ENCODE measurements around the gene NUB1. TPM values are rescaled to one million over a fixed set of nuclear protein-coding genes. Genes with fewer than 3 reads are reported as not detected.

Gene NUB1
- polyA plus RNA-seq, 1 of the 3 experiments (the other 2 are of a cell fraction), result 54.0 TPM

DNA sequence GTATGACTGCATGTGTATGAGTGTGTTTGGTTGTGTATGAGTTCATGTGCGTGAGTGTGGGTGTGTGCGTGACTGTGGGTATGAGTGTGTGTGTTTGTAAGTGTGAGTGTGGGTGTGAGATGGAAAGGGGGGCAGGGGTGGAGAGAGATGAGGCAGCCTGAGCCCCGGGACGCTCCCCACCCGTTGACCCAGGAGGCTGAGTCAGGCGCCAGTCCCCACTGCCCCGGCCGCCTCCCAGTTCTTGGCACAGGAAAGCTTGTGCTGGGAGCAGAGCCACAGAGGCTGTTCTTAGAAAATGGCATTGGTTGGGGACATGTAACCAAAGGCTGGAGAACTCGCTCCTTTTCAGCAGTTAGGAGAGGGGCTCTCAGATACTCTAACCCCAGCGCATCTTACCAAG is 27.8 kb upstream of the NUB1 start:
- H3F3A ChIP-seq (replicated peaks; ENCODE audit: insufficient read depth), result peaks cover 3% of the 10 kb centered on the region
- no peaks in the 10 kb centered on the region for H3K79me2 ChIP-seq (ENCODE audit: insufficient read depth)
- no peaks in the 10 kb centered on the region; a peak in 1 of 4 replicates for H3K4me1 ChIP-seq (ENCODE audit: control insufficient read depth in 1 of 2, insufficient read depth in 2 of 2, low read depth in 1 of 2, low read length in 1 of 2)
- H3K27me3 ChIP-seq (ENCODE audit: insufficient read depth), result no peaks in the 10 kb centered on the region
- no peak for DNase-seq
- no peak overlapping the region for H3K27ac ChIP-seq (ENCODE audit: low read depth in 2 of 2, low read length in 1 of 2)
- H3K4me2 ChIP-seq, result no peak overlapping the region
- no peaks in the 10 kb centered on the region; the same call in 1 of the 2 replicates for H3K9me3 ChIP-seq
- no peaks in the 10 kb centered on the region for H3K9me2 ChIP-seq
- H3K36me3 ChIP-seq (replicated peaks in 1 of 2; ENCODE audit: control insufficient read depth in 1 of 2, insufficient read depth in 2 of 2, low read length in 1 of 2), result no peaks in the 10 kb centered on the region
- H4K20me1 ChIP-seq (ENCODE audit: insufficient read depth), result no peaks in the 10 kb centered on the region
- POLR2A ChIA-PET, result no interaction called here
- TF ChIP-seq EZH2phosphoT487 (IDR thresholded peaks at IDR 0.05; ENCODE audit: borderline replicate concordance, low read depth) (no peak), TAF1 (IDR thresholded peaks at IDR 0.05; ENCODE audit: borderline replicate concordance, low read depth, low read length) (no peak), YY1 (IDR thresholded peaks at IDR 0.05; ENCODE audit: low read depth) (no peak), JUND (IDR thresholded peaks at IDR 0.05) (no peak), MXI1 (IDR thresholded peaks at IDR 0.05; ENCODE audit: low read depth, low read length) (no peak), NRF1 (IDR thresholded peaks at IDR 0.05; ENCODE audit: low read depth, low read length) (no peak), TCF12 (IDR thresholded peaks at IDR 0.05) (no peak), RFX5 (IDR thresholded peaks at IDR 0.05; ENCODE audit: low read length) (no peak)
- TF ChIP-seq, protein P1, sequence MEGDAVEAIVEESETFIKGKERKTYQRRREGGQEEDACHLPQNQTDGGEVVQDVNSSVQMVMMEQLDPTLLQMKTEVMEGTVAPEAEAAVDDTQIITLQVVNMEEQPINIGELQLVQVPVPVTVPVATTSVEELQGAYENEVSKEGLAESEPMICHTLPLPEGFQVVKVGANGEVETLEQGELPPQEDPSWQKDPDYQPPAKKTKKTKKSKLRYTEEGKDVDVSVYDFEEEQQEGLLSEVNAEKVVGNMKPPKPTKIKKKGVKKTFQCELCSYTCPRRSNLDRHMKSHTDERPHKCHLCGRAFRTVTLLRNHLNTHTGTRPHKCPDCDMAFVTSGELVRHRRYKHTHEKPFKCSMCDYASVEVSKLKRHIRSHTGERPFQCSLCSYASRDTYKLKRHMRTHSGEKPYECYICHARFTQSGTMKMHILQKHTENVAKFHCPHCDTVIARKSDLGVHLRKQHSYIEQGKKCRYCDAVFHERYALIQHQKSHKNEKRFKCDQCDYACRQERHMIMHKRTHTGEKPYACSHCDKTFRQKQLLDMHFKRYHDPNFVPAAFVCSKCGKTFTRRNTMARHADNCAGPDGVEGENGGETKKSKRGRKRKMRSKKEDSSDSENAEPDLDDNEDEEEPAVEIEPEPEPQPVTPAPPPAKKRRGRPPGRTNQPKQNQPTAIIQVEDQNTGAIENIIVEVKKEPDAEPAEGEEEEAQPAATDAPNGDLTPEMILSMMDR (IDR thresholded peaks at IDR 0.05), result no peak
- TF ChIP-seq, protein P2, sequence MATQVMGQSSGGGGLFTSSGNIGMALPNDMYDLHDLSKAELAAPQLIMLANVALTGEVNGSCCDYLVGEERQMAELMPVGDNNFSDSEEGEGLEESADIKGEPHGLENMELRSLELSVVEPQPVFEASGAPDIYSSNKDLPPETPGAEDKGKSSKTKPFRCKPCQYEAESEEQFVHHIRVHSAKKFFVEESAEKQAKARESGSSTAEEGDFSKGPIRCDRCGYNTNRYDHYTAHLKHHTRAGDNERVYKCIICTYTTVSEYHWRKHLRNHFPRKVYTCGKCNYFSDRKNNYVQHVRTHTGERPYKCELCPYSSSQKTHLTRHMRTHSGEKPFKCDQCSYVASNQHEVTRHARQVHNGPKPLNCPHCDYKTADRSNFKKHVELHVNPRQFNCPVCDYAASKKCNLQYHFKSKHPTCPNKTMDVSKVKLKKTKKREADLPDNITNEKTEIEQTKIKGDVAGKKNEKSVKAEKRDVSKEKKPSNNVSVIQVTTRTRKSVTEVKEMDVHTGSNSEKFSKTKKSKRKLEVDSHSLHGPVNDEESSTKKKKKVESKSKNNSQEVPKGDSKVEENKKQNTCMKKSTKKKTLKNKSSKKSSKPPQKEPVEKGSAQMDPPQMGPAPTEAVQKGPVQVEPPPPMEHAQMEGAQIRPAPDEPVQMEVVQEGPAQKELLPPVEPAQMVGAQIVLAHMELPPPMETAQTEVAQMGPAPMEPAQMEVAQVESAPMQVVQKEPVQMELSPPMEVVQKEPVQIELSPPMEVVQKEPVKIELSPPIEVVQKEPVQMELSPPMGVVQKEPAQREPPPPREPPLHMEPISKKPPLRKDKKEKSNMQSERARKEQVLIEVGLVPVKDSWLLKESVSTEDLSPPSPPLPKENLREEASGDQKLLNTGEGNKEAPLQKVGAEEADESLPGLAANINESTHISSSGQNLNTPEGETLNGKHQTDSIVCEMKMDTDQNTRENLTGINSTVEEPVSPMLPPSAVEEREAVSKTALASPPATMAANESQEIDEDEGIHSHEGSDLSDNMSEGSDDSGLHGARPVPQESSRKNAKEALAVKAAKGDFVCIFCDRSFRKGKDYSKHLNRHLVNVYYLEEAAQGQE (IDR thresholded peaks at IDR 0.05; ENCODE audit: low read depth, low read length), result no peak
- TF ChIP-seq, protein P3, sequence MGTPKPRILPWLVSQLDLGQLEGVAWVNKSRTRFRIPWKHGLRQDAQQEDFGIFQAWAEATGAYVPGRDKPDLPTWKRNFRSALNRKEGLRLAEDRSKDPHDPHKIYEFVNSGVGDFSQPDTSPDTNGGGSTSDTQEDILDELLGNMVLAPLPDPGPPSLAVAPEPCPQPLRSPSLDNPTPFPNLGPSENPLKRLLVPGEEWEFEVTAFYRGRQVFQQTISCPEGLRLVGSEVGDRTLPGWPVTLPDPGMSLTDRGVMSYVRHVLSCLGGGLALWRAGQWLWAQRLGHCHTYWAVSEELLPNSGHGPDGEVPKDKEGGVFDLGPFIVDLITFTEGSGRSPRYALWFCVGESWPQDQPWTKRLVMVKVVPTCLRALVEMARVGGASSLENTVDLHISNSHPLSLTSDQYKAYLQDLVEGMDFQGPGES (IDR thresholded peaks at IDR 0.05; ENCODE audit: low read depth, low read length), result no peak
- H3K9ac ChIP-seq, result no peak overlapping the region
- no peak overlapping the region for H2AFZ ChIP-seq (ENCODE audit: low read depth)
- no peak overlapping the region for H3K4me3 ChIP-seq (ENCODE audit: low read depth in 2 of 2, low read length in 1 of 2)
- WGBS (ENCODE audit: low lambda C conversion rate), result 47% methylated on average over 10 of the region's 10 CpGs
- CTCF ChIA-PET, result interaction anchor here (1.1 to 10.5 kb wide), 17 partner anchors 11 to 393 kb away, joined by 3 to 237 read pairs (median 10); partner anchors contain the start of gene NUB1

Data from SK-N-SH (cell line).